Activated CD4-positive, alpha-beta T cell treated with anti-CD3 and anti-CD28 coated beads, Interleukin-2, Interleukin-6, amounts not matched to agents 100 ng/mL and 50 ng/mL, durations not matched to agents 16 hours and 8 hours (primary cell): Measurements from ENCODE around the gene FRS3.

Experiments used
- DNase-seq: peaks from one replicate; pipeline ENCODE4 v3.0.0-alpha.2; 2020

The FRS3 gene

GRCh38 chr6:41724586-41725501 lies 54.9 kb downstream of the FRS3 start:
- DNase-seq: no peak

- no peak for DNase-seq
These were observed 55.5 kb downstream of the FRS3 start for GRCh38 chr6:41724228-41724580.

GRCh38 chr6:41723530-41724227 lies 56.0 kb downstream of the FRS3 start:
- DNase-seq: no peak

GRCh38 chr6:41722969-41723529 lies 56.7 kb downstream of the FRS3 start:
- no peak for DNase-seq

- DNase-seq: no peak
These were observed 58.3 kb downstream of the FRS3 start for GRCh38 chr6:41721414-41721813.

GRCh38 chr6:41720783-41721182 lies 58.9 kb downstream of the FRS3 start:
- DNase-seq: no peak

GRCh38 chr6:41720262-41720620 lies 59.5 kb downstream of the FRS3 start:
- DNase-seq: no peak
